ENCODE measurements around the gene CCDC187. TPM values are rescaled to one million over a fixed set of nuclear protein-coding genes. Genes with fewer than 3 reads are reported as not detected.
"Not testable (repeated sequence)": the region's sequence is repeated elsewhere in the genome, so short reads cannot be mapped to it uniquely, and the experiment has no call there.

CCDC187 gene
- total RNA-seq, 1 experiment from 2014 or later = not detected

GRCh38 chr9:136327304-136327974 is 23.5 kb upstream of the CCDC187 start, which contains the start of gene GPSM1:
TSS of gene GPSM1 (plus strand) at chr9:136327539. CDS start at chr9:136327696, 157 bp downstream.
- DNase-seq (ENCODE audit: low spot score) = peak; percentile 35

DNA sequence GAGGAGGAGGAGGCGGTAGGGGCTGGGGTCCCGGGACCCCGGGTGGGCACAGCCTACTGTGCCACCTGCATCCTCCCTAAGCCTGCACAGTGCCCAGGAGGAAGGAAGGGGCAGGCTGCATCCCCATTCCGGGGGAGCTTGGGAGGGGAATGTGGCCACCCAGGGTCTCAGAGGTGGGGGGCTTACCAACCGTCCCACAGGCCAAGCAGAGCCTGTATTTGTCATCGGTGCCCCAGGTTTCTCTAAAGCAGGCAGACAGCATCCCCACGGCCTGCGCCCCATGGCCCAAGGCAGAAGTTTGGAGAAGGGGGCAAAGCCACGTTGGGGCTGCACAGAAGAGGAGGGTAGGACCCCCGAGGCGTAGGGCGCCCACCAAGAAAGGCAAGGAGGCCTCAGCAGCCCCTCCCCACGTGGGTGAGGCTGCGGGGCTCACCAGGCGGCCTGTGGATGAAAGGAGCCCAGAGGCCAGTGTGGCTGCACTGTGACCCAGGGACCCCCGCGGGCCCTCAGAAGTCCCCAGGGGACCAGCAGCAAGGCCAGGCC is 22.9 kb upstream of the CCDC187 start:
- no peak for DNase-seq (ENCODE audit: low spot score)

DNA sequence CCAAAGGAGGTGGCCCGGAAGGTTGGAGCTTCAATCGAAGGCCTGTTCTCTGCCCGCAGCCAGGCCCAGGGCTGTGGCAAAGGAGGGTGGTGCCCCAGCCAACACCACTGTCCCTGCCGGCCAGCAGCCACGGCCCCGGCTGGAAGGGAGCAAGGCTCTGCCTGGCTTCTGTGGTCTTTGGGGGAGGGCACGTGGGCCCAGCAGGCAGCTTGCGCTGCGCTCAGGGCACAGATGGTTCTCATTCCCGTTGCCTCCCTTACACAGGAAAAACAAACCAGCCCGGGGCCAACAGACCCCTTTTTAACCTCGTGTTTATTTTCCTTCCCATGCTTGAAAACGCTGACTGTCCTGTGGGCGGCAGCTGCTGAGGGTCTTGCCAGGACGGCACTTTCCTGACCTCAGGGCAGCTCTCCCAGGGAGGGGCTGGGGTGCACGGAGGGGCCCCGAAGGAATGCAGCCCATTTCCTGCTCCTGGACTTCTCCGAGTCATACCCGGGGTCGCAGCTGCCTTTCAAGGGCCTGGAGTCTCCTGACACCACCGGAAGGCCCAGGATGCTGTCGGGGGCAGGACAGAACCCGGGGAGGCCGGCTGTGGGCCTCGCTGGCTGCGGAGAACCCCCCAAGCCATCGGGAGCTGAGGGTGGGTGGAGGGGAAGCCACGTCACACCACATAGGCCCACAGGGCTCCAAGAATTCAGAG is 22.3 kb upstream of the CCDC187 start:
- peak; percentile 51 for DNase-seq (ENCODE audit: low spot score)

DNA sequence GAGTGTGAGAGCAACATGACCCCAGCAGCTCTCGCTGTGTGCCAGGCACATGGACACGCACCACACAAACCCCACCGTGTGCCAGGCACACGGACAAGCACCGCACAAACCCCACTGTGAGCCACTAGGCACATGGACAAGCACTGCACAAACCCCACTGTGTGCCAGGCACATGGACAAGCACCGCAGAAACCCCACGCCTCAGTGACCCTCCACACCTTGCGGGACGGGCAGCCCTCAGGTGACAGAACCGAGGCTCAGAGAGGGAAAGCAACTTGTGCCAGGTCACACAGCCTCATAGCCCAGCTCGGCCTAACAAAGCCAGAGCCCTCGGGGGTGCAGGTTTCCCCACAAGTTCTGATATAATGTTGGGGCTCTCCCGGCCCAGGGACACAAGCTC is 21.5 kb upstream of the CCDC187 start:
- DNase-seq (ENCODE audit: low spot score) = no peak

- no peak for DNase-seq (ENCODE audit: low spot score)
Observed at GRCh38 chr9:136324501-136325300, 20.8 kb upstream of the CCDC187 start.

- DNase-seq (ENCODE audit: low spot score) = no peak
Observed at GRCh38 chr9:136323371-136323789, 19.5 kb upstream of the CCDC187 start.

- DNase-seq (ENCODE audit: low spot score) = no peak
Observed at GRCh38 chr9:136322756-136323330, 18.9 kb upstream of the CCDC187 start.

DNA sequence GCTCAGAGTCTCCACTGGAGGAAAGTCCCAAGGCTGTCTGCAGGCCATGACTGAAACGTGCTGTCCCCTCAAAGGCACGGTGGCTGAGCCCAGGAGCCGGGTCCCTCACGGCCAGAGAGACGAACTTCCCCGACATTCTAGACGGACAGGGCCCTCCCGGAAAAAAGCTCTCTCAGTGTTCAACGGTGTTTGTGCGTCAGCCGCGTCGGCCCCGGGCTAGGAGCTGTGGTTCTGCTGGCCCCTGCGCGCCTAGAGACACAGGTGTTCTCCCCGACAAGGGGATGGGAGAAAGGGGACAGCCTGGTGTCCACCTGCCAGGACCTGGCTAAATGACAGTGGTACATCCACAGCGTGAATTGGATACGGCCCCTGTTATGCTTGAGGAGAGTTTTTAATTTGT is 17.7 kb upstream of the CCDC187 start:
- DNase-seq (ENCODE audit: low spot score) = no peak

DNA sequence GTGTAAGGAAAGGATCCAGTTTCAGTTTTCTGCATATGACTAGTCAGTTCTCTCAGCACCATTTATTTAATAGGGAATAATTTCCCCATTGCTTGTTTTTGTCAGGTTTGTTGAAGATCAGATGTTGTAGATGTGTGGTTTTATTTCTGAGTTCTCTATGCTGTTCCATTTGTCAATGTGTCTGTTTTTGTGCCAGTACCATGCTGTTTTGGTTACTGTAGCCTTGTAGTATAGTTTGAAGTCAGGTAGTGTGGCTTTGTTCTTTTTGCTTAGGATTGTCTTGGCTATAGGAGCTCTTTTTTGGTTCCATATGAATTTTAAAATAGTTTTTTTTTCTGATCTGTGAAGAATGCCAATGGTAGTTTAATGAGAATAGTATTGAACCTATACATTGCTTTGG is 17.1 kb upstream of the CCDC187 start:
- DNase-seq (ENCODE audit: low spot score) = not testable (repeated sequence)

DNA sequence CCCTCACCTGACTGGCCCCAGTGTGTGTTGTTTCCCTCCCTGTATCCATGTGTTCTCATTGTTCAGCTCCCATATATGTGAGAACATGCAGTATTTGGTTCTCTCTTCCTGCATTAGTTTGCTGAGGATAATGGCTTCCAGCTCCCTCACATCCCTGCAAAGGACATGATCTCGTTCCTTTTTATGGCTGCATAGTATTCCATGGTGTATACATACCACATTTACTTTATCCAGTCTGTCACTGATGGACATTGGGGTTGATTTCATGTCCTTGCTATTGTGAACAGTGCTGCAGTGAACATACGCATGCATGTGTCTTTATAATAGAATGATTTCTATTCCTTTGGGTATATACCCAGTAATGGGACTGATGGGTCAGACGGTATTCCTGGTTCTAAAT is 16.1 kb upstream of the CCDC187 start:
- DNase-seq (ENCODE audit: low spot score) = not testable (repeated sequence)

GRCh38 chr9:136319244-136319643 is 15.3 kb upstream of the CCDC187 start:
- not testable (repeated sequence) for DNase-seq (ENCODE audit: low spot score)

DNA sequence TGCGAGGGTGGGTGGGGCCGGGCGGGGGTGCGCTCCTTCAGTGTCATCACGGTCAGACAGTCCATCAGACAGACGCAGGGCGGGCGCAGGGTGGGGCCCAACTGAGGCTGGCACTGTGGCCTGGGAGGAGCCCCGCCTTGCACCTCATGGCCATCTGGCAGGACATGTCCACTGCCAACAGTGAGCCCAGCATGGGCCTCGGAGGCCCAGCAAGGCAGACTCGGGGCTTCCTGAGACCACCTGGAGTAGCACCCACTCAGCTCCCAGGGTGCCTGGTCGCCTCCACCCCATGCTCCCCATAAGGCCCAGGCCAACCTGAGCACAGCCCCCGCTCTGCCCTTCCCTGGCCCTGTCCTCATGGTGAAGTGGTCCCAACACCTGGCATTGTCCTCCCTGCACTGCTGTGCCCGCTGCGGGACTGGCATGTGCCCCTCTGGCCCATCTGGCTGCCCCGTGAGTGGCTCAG is 14.9 kb upstream of the CCDC187 start:
- DNase-seq (ENCODE audit: low spot score) = no peak

GRCh38 chr9:136318111-136318775 is 14.3 kb upstream of the CCDC187 start:
- DNase-seq (ENCODE audit: low spot score) = no peak

DNA sequence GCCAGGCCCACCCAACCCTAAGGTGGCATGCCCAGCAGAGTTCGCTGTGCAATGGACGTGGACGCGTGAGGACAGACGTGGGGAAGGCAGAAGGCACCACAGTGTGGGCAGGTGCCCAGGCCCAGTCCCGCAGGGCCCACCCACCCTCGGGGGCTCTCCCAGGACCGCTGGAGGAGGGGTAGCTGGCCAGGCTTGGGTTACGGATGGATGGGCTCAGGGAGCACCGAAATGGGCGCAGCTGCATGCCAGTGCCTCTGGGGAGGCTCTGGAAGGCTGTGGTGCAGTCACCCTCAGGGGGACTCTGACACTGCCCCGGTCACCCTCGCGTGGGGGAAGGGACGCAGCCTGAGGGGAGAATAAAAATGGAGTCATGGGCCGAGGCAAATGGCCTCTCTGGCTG is 13.8 kb upstream of the CCDC187 start:
- DNase-seq (ENCODE audit: low spot score) = no peak

- DNase-seq (ENCODE audit: low spot score) = no peak
Observed at GRCh38 chr9:136316896-136317676, 13.2 kb upstream of the CCDC187 start.

GRCh38 chr9:136316271-136316751 is 12.4 kb upstream of the CCDC187 start:
- DNase-seq (ENCODE audit: low spot score) = no peak

- no peak for DNase-seq (ENCODE audit: low spot score)
Observed at GRCh38 chr9:136314944-136315343, 11.1 kb upstream of the CCDC187 start.

DNA sequence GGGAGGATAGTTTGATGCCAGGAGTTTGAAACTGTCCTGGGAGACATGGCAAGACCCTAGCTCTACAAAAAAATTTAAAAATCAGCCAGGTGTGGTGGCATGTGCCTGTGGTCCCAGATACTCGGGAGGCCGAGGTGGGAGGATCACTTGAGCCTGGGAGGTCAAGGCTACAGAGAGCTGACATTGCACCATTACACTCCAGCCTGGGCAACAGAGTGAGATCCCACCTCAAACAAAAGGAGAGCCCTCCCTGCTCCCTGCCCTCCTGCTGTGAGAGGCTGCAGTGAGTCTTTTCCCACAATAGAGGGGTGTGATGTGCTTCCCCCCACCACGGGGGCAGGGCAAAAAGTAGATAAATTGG is 10.1 kb upstream of the CCDC187 start:
- no peak for DNase-seq (ENCODE audit: low spot score)

GRCh38 chr9:136313111-136314055 is 9.5 kb upstream of the CCDC187 start:
- no peak for DNase-seq (ENCODE audit: low spot score)

Measured in H4 (cell line).